Measurements from ENCODE around the gene PCGF5. TPM values are rescaled to one million over a fixed set of nuclear protein-coding genes. Genes with fewer than 3 reads are reported as not detected.
"Not testable (repeated sequence)": the region's sequence is repeated elsewhere in the genome, so short reads cannot be mapped to it uniquely, and the experiment has no call there.

PCGF5 gene
- polyA plus RNA-seq, 4 donors = 25.3 to 33.0 (median 31.1) TPM

- no peak for DNase-seq (ENCODE audit: low read depth in 4 of 4, low spot score in 3 of 4)
Measured at GRCh38 chr10:91271886-91272285, 51.4 kb downstream of the PCGF5 start.

- DNase-seq (ENCODE audit: low read depth in 4 of 4, low spot score in 3 of 4) = no peak
Measured at GRCh38 chr10:91284486-91285090, 64.1 kb downstream of the PCGF5 start.

- DNase-seq (ENCODE audit: low read depth in 4 of 4, low spot score in 3 of 4) = no peak
Measured at GRCh38 chr10:91286572-91286971, 66.1 kb downstream of the PCGF5 start.

- DNase-seq (ENCODE audit: low read depth in 4 of 4, low spot score in 3 of 4) = no peak
Measured at GRCh38 chr10:91287276-91287675, 66.8 kb downstream of the PCGF5 start.

DNA sequence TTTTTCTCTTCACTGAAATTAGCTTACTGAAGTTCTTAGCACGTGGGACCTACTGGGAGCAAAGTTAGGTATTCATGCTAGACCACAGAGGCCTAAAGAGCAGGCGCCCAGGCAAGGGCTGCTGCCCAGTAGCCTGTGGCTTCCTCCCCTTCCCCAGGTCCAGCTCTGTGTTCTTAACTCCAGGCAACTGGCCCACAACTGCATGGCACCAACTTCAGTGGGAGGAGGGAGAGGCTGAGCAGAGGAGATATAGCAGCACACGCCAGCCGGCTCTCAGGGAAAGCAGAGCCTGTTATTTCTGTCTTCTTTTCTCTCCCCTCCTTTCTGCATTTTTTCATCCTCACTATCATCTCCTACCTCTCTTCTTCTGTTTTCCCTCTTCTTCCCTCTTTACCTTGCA lies 67.4 kb downstream of the PCGF5 start:
- DNase-seq (ENCODE audit: low read depth in 4 of 4, low spot score in 3 of 4) = no peak

DNA sequence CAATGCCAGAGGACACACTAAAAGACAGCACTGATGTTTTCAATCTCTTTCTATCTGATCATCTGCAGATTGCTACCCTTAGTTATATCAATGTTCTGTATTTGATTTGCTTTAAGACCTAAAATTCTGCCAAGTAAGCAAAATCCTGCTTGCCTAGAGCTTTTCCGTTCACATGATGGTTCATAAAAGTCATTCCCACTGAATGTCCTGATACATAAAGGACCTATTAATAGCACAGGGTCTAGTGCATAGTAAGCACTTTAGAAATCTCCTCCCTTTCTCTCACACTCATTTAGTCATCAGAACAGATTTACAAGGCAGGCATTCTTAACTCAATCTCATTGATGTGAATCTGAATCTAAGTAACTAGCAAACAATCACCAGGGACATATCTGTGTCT lies 68.8 kb downstream of the PCGF5 start:
- no peak for DNase-seq (ENCODE audit: low read depth in 4 of 4, low spot score in 3 of 4)

GRCh38 chr10:91290607-91291006 lies 70.1 kb downstream of the PCGF5 start:
- DNase-seq (ENCODE audit: low read depth in 4 of 4, low spot score in 3 of 4) = no peak

GRCh38 chr10:91294134-91294906 lies 73.9 kb downstream of the PCGF5 start:
- no peak for DNase-seq (ENCODE audit: low read depth in 4 of 4, low spot score in 3 of 4)

DNA sequence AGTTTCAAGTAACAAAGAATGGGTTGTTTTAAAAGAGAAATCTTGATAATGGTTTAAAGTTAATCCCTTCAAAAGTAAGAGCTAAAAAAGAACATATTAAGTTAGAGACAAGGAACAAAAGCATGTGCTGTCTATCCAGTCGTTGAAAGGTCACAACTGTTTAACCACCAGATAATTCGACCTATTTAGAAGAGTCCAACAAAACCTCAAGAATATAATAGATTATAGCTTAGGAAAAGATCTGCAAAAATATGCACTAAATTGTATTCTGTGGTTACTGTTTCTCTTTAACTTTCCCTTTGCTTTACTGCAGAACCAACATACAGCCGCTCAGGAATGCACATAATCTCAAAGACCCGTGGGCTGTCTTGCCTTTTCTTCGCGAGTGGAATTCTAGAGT lies 74.9 kb downstream of the PCGF5 start:
- DNase-seq (ENCODE audit: low read depth in 4 of 4, low spot score in 3 of 4) = no peak

- DNase-seq (ENCODE audit: low read depth in 4 of 4, low spot score in 3 of 4) = no peak
Measured at GRCh38 chr10:91296471-91296870, 76.0 kb downstream of the PCGF5 start.

GRCh38 chr10:91298224-91298871 lies 77.9 kb downstream of the PCGF5 start:
- DNase-seq (ENCODE audit: low read depth in 4 of 4, low spot score in 3 of 4) = peak; percentile 49 to 68 (median 62)

GRCh38 chr10:91299999-91300575 lies 79.6 kb downstream of the PCGF5 start:
- no peak for DNase-seq (ENCODE audit: low read depth in 4 of 4, low spot score in 3 of 4)

GRCh38 chr10:91302946-91303345 lies 82.5 kb downstream of the PCGF5 start:
- not testable (repeated sequence) for DNase-seq (ENCODE audit: low read depth in 4 of 4, low spot score in 3 of 4)

DNA sequence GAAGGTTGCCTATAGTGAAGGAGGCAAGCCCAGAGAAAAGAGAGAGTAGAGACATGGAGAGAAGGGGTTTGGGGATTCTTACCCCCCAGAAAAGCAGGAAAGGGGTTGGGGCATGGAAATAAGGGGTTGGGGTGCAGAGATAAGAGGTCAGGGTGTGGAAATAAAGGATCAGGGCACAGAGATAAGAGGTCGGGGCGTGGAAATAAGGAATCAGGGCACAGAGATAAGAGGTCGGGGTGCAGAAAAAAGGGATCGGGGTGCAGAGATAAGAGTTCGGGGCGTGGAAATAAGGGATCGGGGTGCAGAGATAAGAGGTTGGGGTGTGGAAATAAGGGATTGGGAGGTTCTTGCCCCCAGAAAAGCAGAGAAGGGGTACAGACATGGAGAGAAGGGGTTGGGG lies 85.5 kb downstream of the PCGF5 start:
- not testable (repeated sequence) for DNase-seq (ENCODE audit: low read depth in 4 of 4, low spot score in 3 of 4)

GRCh38 chr10:91307489-91307888 lies 87.0 kb downstream of the PCGF5 start:
- no peak for DNase-seq (ENCODE audit: low read depth in 4 of 4, low spot score in 3 of 4)

DNA sequence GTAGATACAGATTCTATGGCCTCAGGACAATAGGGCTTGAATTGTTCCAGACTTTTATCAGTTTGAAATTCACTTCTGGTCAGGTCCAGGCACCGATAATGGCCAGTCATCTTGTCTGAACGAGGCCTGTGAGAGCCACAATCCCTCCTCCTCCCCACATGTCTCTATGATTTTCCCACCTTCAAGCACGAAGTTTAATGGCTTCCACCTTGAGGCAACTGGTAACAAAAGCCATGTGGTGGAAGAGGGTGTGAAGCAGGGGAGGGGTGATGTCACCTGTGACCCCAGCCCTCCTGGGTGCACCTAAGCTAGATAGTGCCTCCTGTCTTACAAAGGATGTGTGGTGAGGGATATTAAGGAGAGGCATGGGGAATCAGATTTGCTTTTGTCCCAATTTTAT lies 89.2 kb downstream of the PCGF5 start:
- no peak for DNase-seq (ENCODE audit: low read depth in 4 of 4, low spot score in 3 of 4)

- no peak for DNase-seq (ENCODE audit: low read depth in 4 of 4, low spot score in 3 of 4)
Measured at GRCh38 chr10:91311601-91312381, 91.3 kb downstream of the PCGF5 start.

DNA sequence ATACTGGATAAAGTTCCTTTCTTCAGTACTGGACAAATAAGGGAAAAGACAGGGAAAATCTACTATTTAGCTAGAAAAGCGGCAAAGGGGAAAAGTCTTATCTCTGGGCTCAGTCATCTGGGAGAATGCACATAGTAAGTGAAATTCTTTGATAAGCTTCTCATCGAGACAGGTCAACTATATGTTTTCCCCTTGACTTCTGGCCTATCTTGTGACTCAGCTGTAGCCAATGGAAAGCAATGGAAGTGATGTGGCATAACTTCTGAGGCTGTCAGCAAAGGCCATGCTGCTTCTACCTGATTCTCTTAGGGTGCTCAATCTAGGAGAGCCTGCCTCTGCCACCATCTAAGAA lies 91.9 kb downstream of the PCGF5 start:
- no peak for DNase-seq (ENCODE audit: low read depth in 4 of 4, low spot score in 3 of 4)

- DNase-seq (ENCODE audit: low read depth in 4 of 4, low spot score in 3 of 4) = no peak
Measured at GRCh38 chr10:91313796-91314485, 93.5 kb downstream of the PCGF5 start.

DNA sequence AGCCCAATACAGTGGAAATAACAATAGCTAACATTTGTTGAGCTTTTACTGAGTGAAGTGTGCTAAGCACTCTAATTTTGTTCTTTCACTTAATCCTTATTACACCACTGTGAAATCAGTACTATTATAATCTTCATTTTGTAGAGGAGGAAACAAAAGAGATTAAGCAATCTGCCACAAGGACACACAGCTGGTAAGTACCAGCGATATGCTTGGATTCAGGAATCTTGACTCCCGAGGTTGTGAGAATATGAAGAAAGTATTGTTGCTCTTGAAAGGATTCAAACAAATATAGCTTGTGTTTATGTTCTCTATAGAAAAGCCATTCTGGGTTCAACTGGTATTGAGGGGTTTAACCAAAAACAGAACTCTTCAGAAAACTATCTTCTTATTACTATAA lies 96.0 kb downstream of the PCGF5 start:
- DNase-seq (ENCODE audit: low read depth in 4 of 4, low spot score in 3 of 4) = no peak
